Mononuclear cell (primary cell): ENCODE measurements around the gene TMED9. TPM values are rescaled to one million over a fixed set of nuclear protein-coding genes. Genes with fewer than 3 reads are reported as not detected.
A peak's percentile ranks its signal among the peaks of the same experiment; 100 is the strongest.
"Not testable (repeated sequence)": the region's sequence is repeated elsewhere in the genome, so short reads cannot be mapped to it uniquely, and the experiment has no call there.

ENCODE experiments used
- H3K27me3 ChIP-seq: 2 replicates; pipeline ENCODE4 v1.6.0; 2011; ENCODE audit warnings: low read length, control low read depth; ENCODE audit not compliant: insufficient read depth
- H3K4me1 ChIP-seq: 2 replicates; pipeline ENCODE4 v1.5.1; 2011; ENCODE audit warnings: mild to moderate bottlenecking, low read length, control low read depth; ENCODE audit not compliant: insufficient read depth
- H3K4me3 ChIP-seq: 2 replicates; pipeline ENCODE4 v1.5.1; 2011; ENCODE audit warnings: mild to moderate bottlenecking, low read length, moderate library complexity
- H3K9me3 ChIP-seq: 2 replicates; pipeline ENCODE4 v1.5.1; 2011; ENCODE audit warnings: low read depth, mild to moderate bottlenecking, control low read depth, low read length
- total RNA-seq: library from RNA; depleted of rRNA; stranded (reverse); fragments of >200 nt; gene quantifications from one replicate; pipeline ENCODE4 v1.2.3, GENCODE V29; 2012

Gene TMED9
- total RNA-seq, 1 donor: 35.3 TPM

DNA sequence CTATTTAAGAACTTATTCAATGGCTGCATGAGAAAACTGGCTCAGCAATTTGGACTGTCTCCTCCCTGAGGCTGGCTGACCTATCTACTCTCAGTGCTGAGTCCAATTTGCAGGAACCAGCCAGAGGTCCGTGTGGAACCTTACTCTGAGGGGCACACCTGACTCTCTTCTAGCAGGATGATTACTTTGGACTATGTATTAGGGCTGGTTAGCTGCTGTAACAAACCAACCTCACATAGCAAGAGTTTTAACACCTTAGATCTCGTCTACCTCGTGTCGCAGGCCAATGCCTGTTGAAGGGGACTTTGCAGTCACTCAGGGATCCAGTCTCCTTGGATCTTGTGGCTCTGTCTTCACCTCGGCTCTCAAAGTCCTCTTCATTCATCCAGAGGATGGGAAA, 34.2 kb upstream of the TMED9 start:
- no peaks in the 10 kb centered on the region for H3K27me3 ChIP-seq
- H3K4me1 ChIP-seq: peaks cover 16% of the 10 kb centered on the region
- no peak overlapping the region for H3K4me3 ChIP-seq
- no peaks in the 10 kb centered on the region for H3K9me3 ChIP-seq

DNA sequence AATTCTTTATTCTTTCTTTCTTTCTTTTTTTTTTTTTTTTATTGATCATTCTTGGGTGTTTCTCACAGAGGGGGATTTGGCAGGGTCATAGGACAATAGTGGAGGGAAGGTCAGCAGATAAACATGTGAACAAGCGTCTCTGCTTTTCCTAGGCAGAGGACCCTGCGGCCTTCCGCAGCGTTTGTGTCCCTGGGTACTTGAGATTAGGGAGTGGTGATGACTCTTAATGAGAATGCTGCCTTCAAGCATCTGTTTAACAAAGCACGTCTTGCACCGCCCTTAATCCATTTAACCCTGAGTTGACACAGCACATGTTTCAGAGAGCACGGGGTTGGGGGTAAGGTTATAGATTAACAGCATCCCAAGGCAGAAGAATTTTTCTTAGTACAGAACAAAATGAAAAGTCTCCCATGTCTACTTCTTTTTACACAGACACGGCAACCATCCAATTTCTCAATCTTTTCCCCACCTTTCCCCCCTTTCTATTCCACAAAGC, 32.5 kb upstream of the TMED9 start:
- not testable (repeated sequence) for H3K9me3 ChIP-seq, H3K4me3 ChIP-seq, H3K27me3 ChIP-seq, H3K4me1 ChIP-seq

DNA sequence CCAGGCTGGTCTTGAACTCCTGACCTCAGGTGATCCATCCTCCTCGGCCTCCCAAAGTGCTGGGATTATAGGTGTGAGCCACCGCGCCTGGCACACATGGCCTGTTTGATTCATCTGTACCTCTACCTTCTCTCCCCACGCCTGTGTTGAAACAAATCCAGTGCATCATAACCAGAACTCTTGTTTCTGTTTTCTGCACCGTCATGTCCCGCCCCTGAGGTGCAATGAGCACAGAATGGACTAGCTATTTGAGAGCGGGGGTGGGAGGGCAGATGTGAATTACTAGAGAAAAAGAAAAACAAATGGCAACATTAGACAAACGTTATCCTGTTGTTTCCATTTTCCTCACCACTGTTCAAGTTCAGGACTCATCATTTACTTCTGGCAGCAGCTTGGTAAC, 27.0 kb upstream of the TMED9 start:
- H3K4me1 ChIP-seq: no peaks in the 10 kb centered on the region
- no peaks in the 10 kb centered on the region for H3K9me3 ChIP-seq
- H3K4me3 ChIP-seq: no peak overlapping the region
- no peaks in the 10 kb centered on the region for H3K27me3 ChIP-seq

DNA sequence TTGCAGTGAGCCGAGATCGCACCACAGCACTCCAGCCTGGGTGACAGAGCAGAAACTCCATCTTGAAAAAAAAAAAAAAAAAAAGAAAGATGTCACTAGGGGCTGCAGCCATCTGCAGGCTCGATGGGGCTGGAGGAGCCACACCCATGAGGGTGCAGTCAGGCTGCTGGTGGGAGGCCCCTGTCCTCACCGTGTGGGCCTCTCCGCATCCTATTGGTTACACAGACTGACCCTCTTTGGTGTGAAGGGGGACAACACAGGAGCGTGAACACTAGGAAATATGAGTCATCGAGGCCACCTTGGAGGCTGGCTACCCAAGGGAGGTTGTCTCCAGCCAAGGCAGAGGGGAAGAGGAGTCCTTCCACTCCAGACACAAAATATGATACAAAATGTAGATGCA, 23.7 kb upstream of the TMED9 start:
- Histone ChIP-seq H3K4me3 (no peak overlapping the region), H3K9me3 (no peaks in the 10 kb centered on the region), H3K4me1 (no peaks in the 10 kb centered on the region), H3K27me3 (no peaks in the 10 kb centered on the region)

DNA sequence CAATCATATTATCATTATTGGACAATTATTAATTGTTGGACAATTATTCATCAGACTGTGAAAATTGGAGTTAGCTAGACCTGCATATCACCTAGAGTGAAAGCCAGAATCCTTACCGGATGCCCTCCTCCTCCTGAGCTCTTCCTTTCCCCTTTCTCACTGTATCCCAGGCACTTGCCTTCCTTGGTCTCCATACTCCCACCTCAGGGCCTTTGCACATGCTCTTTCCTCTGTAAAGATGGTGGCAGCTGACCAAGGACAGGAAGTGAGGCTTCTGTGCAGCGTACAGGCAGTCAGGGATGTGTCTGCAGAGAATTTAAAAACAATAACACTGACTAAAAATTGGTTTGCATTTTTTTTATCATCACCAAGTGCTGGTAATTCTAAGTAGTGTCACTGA, 22.1 kb upstream of the TMED9 start:
- Histone ChIP-seq H3K27me3 (no peaks in the 10 kb centered on the region), H3K4me1 (no peaks in the 10 kb centered on the region), H3K9me3 (no peaks in the 10 kb centered on the region), H3K4me3 (no peak overlapping the region)

DNA sequence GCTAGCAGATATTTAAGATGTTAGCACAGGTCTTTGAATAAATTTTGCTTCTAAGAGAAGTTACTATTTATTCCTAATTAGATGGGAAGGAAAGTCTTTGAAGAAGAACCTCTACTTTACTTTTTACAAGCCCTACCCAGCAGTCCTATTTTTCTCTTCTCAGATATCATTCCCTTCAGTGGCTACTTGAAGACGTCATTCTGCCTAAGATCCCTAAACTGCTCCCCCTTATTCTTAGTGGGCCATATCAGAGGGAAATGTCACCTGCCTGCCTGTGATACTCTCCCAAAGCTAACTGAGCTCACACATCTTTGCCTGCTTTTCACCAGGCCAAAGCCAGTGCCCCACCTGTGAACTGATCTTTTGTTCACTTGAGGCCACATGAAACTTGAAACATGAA, 16.5 kb upstream of the TMED9 start:
- Histone ChIP-seq H3K4me1 (no peaks in the 10 kb centered on the region), H3K4me3 (no peak overlapping the region), H3K9me3 (no peaks in the 10 kb centered on the region), H3K27me3 (no peaks in the 10 kb centered on the region)

DNA sequence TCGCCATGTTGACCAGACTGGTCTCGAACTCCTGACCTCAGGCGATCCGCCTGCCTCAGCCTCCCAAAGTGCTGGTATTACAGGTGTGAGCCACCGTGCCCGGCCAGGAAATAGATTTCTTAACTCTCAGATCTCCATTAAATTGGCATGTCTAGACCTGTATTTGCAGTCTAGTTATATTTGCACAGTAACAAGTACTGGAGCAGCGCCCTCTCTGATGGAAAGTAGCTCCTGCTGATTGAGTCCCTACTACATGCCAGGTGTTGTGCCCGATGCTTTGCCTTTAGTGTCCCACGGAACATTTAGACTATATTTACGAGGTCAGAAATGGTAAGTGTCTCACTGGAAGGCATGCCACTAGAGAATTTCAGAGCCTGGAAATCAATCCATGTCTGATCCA, 15.8 kb upstream of the TMED9 start:
- no peaks in the 10 kb centered on the region for H3K4me1 ChIP-seq
- no peak overlapping the region for H3K4me3 ChIP-seq
- H3K9me3 ChIP-seq: no peaks in the 10 kb centered on the region
- no peaks in the 10 kb centered on the region for H3K27me3 ChIP-seq

DNA sequence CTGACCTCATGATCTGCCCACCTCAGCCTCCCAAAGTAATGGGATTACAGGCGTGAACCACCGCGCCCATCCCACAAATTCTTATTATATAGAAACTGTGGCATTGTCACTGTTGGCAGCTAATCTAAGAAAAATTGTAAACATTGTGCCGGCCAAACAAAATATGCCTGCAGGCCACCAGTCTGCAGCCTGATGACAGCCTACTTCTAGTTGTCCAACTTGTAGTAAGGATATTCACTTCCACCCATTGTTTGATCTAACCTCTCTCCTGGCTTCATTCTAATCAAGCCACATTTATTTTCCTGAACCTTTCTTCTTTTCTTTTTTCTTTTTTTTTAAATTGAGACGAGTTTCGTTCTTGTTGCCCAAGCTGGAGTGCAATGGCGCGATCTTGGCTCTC, 13.7 kb upstream of the TMED9 start:
- no peaks in the 10 kb centered on the region for H3K9me3 ChIP-seq
- H3K4me1 ChIP-seq: no peaks in the 10 kb centered on the region
- no peaks in the 10 kb centered on the region for H3K27me3 ChIP-seq
- no peak overlapping the region for H3K4me3 ChIP-seq

DNA sequence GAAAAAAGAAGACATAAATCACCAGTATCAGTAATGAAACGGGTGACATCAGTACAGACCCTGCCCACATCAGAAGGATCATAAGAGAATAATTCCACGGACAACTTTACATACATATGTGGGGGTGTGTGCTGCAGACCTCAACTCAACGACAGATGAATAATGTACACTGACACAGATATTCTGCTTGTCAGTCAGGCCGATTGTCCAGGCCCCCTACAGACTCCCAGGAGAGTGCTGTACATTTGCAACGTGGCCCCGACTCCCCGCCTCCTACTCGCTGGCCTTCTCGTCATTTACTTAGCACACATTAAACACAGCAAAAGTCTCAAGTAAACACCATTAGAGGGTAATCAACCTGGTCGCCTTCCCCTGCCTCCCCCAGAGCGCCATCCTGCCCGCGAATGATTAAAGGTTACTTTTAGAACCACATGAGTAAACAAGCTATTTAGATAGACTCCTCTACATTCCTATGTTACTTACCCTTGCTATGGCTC, 3.5 kb upstream of the TMED9 start:
- H3K4me1 ChIP-seq: peaks cover 16% of the 10 kb centered on the region
- no peak overlapping the region for H3K4me3 ChIP-seq
- peaks cover 9% of the 10 kb centered on the region for H3K27me3 ChIP-seq
- H3K9me3 ChIP-seq: no peaks in the 10 kb centered on the region

DNA sequence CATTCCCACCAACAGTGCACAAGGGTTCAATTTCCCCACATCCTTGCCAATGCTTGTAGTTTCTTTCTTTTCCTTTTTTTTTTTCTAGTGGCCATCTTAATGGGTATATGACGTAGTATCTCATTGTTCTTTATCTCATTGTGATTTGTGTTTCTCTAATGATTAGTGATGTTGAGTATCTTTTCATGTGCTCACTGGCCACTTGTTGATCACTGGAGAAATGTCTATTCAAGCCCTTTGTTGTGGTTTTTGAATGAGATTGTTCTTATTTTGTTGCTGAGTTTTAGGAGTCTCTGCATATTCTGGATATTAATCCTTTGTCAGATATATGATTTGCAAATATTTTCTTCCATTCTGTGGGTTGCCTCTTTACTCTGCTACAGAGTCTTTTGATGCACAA, 1.6 kb upstream of the TMED9 start:
- H3K4me3 ChIP-seq: no peak overlapping the region
- H3K9me3 ChIP-seq: no peaks in the 10 kb centered on the region
- peaks cover 24% of the 10 kb centered on the region for H3K4me1 ChIP-seq
- H3K27me3 ChIP-seq: peaks cover 9% of the 10 kb centered on the region

DNA sequence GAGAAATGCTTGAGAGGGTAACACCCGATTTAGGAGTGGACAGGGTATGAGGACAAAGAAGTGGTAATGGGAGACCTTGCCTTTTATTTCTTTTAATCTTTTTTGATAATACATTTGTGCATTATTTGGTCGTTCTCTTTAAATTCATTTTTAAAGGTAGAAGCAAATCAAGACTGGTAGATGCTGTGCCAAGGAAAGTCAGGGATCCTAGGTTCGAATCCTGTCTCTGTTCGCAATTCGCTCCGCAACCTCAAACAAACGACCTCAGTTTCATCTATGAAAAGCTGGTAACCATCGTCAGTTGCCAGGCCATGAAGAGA, 353 bp upstream of the TMED9 start:
- Histone ChIP-seq H3K4me3 (peak overlapping the region; percentile 86), H3K27me3 (peaks cover 9% of the 10 kb centered on the region), H3K9me3 (no peaks in the 10 kb centered on the region), H3K4me1 (peaks cover 24% of the 10 kb centered on the region)

DNA sequence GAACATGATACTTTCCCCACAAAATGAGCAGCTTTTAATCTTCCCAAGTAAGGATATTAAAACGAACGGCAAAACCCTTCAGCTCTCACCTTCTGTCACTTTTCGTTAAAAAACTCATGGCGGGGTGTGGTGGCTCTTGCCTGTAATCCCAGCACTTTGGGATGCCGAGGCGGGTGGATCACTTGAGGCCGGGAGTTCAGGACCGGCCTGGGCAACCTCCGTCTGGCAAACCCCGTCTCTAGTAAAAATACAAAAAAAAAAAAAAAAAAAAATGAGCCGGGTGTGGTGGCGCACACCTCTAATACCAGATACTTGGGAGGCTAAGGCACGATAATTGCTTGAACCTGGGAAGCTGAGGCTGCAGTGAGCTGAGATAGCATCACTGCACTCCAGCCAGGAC, 902 bp downstream of the TMED9 start:
- peak overlapping the region; percentile 86 for H3K4me3 ChIP-seq
- H3K4me1 ChIP-seq: peaks cover 24% of the 10 kb centered on the region
- H3K27me3 ChIP-seq: peaks cover 9% of the 10 kb centered on the region
- H3K9me3 ChIP-seq: no peaks in the 10 kb centered on the region

DNA sequence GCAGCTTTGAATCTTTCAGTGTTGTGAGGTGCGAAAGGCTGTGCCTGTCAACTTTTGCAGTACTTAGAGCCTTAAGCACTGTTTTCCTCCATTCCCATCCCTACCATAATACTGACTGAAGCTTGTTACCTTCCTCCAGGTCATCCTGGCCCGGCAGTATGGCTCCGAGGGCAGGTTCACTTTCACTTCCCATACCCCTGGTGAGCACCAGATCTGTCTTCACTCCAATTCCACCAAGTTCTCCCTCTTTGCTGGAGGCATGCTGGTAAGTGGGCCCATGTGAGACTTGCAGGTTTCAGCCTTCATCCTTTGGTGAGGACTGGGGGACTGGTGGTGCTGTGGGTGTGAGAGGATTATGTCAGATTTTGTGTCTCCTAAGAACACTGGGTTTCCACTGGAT, 1.5 kb downstream of the TMED9 start:
- no peak overlapping the region for H3K4me3 ChIP-seq
- H3K9me3 ChIP-seq: no peaks in the 10 kb centered on the region
- peaks cover 27% of the 10 kb centered on the region for H3K4me1 ChIP-seq
- H3K27me3 ChIP-seq: peaks cover 8% of the 10 kb centered on the region

DNA sequence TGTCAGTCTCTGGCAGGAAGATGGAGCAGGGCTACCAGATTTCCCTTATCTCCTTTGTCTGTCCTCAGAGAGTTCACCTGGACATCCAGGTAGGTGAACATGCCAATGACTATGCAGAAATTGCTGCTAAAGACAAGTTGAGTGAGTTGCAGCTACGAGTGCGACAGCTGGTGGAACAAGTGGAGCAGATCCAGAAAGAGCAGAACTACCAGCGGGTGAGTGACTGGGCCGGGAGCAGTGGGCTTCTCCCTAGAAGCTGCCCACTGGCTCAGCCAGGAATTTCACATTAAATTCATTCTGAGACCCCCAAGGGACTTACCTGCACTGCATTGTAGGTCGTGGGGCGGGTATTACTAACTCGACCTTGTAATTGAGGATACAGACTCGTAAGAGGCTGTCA, 2.1 kb downstream of the TMED9 start:
- peaks cover 4% of the 10 kb centered on the region for H3K27me3 ChIP-seq
- H3K9me3 ChIP-seq: no peaks in the 10 kb centered on the region
- H3K4me3 ChIP-seq: no peak overlapping the region
- H3K4me1 ChIP-seq: peaks cover 30% of the 10 kb centered on the region

DNA sequence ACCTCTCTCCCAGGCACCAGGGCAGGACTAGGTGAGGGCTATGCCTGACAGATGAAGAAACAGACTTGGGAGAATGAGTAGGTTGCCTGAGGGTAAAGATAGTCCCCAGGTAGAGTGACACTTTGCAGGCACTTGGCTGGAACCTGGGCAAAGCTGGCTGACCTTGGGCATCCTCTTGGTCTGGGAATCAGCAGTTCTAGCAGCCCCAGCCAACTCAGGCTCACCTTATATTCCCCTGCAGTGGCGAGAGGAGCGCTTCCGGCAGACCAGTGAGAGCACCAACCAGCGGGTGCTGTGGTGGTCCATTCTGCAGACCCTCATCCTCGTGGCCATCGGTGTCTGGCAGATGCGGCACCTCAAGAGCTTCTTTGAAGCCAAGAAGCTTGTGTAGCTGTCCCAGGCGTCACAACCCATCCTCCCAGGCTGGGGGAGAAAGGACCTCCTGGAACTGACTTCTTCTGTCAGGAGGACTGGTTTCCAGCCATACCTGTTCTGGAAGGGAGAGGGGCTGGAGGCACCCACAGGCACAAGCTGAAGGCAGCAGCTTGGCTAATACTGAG, 3.1 kb downstream of the TMED9 start:
- peaks cover 4% of the 10 kb centered on the region for H3K27me3 ChIP-seq
- H3K4me1 ChIP-seq: peaks cover 32% of the 10 kb centered on the region
- no peaks in the 10 kb centered on the region for H3K9me3 ChIP-seq
- no peak overlapping the region for H3K4me3 ChIP-seq

DNA sequence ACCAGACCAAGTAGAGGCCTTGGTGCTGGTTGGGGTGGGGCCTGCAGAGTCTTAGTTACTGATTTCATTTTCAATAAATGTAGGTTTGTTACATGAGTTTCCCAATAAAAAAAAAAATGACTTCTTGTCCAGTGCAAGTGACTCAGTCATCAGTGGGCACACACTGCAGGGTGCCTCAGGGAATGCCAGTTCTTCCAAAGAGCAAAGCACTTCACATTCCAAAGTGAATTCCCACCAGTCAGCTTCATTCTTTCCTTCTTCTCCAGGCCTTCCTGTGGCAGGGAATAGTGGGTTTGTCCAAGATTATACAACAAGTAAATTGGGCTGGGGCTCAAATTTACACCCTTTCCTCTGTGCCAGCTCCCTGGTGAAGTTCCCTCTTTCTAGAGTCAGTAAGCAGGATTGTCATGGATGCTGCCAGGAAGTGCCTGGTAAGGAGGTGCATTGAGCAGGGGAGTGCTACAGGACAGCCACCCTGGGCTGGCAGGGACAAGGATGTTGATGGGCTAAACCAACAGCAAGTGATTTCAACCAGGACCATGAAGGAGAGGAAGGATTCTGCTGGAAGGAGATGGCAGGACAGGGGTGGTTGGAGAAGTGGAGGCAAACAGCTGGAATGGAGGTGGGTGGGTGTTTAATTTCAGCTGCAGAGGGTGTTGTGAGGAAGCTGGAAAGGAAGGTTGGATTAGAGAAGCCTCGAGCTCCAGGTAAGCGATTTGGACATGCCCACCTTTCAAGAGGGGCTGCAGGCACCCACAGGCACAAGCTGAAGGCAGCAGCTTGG, 4.2 kb downstream of the TMED9 start:
- no peaks in the 10 kb centered on the region for H3K9me3 ChIP-seq
- H3K27me3 ChIP-seq: no peaks in the 10 kb centered on the region
- no peak overlapping the region for H3K4me3 ChIP-seq
- peaks cover 40% of the 10 kb centered on the region for H3K4me1 ChIP-seq
